IPS-20b (cell line): ENCODE data around the gene MERTK.

Experiments used
- H3K27ac ChIP-seq: one replicate; pipeline ENCODE4 v1.5.1; 2013; ENCODE audit warnings: low read length
- H3K27me3 ChIP-seq: 2 replicates; pipeline ENCODE4 v1.6.1; 2013; ENCODE audit warnings: mild to moderate bottlenecking, low read length, inconsistent platforms; ENCODE audit not compliant: insufficient read depth
- H3K36me3 ChIP-seq: 2 replicates; pipeline ENCODE4 v1.6.1; 2013; ENCODE audit warnings: low read depth, mild to moderate bottlenecking, inconsistent platforms, low read length, moderate library complexity; ENCODE audit not compliant: insufficient read depth
- H3K4me1 ChIP-seq: 2 replicates; pipeline ENCODE4 v1.6.1; 2013; ENCODE audit warnings: mild to moderate bottlenecking, control low read depth, inconsistent platforms, low read length, moderate library complexity; ENCODE audit not compliant: insufficient read depth
- H3K4me3 ChIP-seq: 2 replicates; pipeline ENCODE4 v1.5.1; 2013; ENCODE audit warnings: mild to moderate bottlenecking, low read length, inconsistent platforms
- H3K9ac ChIP-seq: 2 replicates; pipeline ENCODE4 v1.6.1; 2013; ENCODE audit warnings: low read depth, mild to moderate bottlenecking, inconsistent platforms, low read length, moderate library complexity
- H3K9me3 ChIP-seq: 2 replicates; pipeline ENCODE4 v1.6.1; 2013; ENCODE audit warnings: mild to moderate bottlenecking, low read depth, low read length, inconsistent platforms; ENCODE audit not compliant: insufficient read depth

MERTK gene

DNA sequence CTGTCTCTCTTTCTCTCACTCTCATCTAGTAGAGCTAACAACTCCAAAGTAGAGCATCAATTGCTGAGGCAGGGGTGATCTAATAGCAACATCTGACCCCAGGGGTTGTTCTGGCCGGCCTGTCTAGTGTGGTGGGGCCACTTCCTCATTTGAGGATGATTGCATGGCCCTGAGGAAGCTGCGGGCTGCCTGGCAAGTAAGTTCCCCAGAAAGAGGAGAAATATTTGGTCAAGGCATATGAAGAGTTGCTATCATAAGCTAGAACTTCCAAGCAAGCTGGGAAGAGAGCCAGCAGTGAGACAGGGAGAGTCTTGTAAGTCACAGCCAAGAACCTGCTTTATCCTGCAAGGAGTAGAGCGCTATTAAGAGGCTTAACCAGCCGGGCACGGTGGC, 105.8 kb downstream of the MERTK start:
- Histone ChIP-seq H3K4me1 (no peaks in the 10 kb centered on the region), H3K9ac (no peak overlapping the region), H3K36me3 (0 out of 2 replicates have a peak, but pooled peaks cover 12% of the 10 kb centered on the region), H3K9me3 (no peaks in the 10 kb centered on the region), H3K27me3 (no peaks in the 10 kb centered on the region), H3K4me3 (no peak overlapping the region), H3K27ac (no peak overlapping the region)

DNA sequence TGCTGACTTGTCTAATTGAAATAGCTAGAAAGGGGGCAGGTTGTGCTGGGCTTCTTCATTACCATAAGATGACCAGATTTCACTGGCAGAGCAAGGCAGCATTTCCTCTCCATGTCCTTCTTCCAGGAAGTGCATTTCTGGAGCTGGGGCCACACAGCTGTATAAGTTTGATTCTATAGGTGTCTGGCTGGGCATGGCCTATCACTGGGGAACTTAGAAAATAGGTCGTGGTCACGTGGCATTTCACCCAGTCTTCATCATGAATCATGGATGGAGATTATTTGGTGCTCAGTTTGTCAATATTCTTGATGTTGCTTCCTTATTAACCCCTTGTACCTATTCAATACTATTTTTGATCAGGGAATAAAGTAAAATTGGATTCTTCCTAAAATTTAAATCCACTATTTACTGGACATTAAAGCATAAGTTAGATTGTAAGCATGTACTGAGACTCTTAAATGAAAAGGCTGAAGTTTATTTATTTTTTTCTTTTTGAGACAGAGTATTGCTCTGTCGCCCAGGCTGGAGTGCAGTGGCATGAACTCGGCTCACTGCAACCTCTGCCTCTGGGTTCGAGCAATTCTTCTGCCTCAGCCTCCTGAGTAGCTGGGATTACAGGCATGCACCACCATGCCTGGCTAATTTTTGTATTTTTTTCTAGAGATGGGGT, 107.1 kb downstream of the MERTK start:
- no peaks in the 10 kb centered on the region for H3K4me1 ChIP-seq
- no peaks in the 10 kb centered on the region for H3K9me3 ChIP-seq
- H3K27ac ChIP-seq, result no peak overlapping the region
- H3K9ac ChIP-seq, result no peak overlapping the region
- H3K4me3 ChIP-seq, result no peak overlapping the region
- H3K27me3 ChIP-seq, result no peaks in the 10 kb centered on the region
- 0 out of 2 replicates have a peak, but pooled peaks cover 12% of the 10 kb centered on the region for H3K36me3 ChIP-seq

DNA sequence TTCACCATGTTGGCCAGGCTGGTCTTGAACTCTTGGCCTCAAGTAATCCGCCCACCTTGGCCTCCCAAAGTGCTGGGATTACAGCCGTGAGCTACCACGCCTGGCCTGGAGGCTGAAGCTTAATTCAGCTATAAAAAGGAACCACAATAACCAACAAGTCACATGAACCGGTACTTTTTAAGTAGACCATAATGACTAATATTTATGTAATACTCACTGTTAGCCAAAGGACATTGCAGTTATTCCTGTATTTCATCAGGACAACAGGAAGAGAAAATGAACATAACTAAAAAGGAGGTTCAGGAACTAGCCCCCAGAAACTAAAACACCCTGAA, 107.6 kb downstream of the MERTK start:
- no peaks in the 10 kb centered on the region for H3K9me3 ChIP-seq
- no peaks in the 10 kb centered on the region for H3K4me1 ChIP-seq
- no peaks in the 10 kb centered on the region for H3K27me3 ChIP-seq
- H3K27ac ChIP-seq, result no peak overlapping the region
- H3K9ac ChIP-seq, result no peak overlapping the region
- H3K36me3 ChIP-seq, result 0 out of 2 replicates have a peak, but pooled peaks cover 12% of the 10 kb centered on the region
- no peak overlapping the region for H3K4me3 ChIP-seq

DNA sequence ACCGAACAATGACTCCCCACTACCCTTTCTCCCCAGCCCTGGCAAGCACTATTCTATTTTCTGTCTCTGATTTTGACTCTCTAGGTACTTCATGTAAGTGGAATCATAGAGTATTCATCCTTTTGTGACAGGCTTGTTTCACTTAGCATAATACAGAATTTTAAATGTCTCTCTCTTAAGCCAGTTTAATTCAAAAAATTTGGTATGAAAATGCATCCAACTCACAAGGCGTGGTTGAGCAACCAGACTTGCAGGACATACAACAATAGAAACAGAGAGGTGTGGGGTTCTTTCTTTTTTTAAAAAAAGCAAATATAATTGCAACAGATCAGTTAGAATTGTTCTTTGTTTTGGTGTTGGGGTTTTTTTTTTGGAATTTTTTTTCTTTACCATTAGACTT, 109.1 kb downstream of the MERTK start:
- H3K36me3 ChIP-seq, result 0 out of 2 replicates have a peak, but pooled peaks cover 12% of the 10 kb centered on the region

DNA sequence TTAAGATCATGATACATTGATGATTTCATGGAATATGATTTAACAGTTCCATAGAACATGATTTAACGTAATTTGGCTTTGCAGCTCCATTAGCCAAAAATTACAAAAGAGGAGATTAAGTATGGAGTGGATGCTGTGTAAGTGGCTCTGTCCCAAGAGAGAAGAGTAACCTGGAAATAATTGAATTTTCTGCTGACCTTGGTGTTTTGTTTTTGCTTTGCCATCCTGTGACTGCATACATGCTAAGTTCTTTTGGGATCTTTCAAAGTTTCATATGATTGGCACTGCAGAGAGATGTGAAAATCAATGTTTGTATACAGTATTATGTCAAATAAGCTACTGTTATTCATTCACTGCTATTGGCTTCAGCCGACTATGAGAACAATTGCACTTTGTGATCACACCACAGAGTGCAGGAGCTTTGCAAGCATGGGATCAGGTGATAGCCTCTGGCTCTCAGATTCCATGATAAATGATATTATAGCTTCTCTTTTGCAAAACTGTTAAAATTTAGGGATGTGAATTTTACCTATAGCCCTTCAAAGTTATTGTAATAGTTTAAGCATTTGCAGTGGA, 110.6 kb downstream of the MERTK start:
- Histone ChIP-seq H3K4me1 (no peaks in the 10 kb centered on the region), H3K9ac (no peak overlapping the region), H3K36me3 (0 out of 2 replicates have a peak, but pooled peaks cover 12% of the 10 kb centered on the region), H3K9me3 (no peaks in the 10 kb centered on the region), H3K27ac (no peak overlapping the region), H3K4me3 (no peak overlapping the region), H3K27me3 (no peaks in the 10 kb centered on the region)

More for the DNA sequence above, 109.1 kb downstream of the MERTK start:
- H3K4me1 ChIP-seq, result no peaks in the 10 kb centered on the region
- H3K9me3 ChIP-seq, result no peaks in the 10 kb centered on the region
- H3K27ac ChIP-seq, result no peak overlapping the region
- no peak overlapping the region for H3K4me3 ChIP-seq
- H3K9ac ChIP-seq, result no peak overlapping the region
- H3K27me3 ChIP-seq, result no peaks in the 10 kb centered on the region

DNA sequence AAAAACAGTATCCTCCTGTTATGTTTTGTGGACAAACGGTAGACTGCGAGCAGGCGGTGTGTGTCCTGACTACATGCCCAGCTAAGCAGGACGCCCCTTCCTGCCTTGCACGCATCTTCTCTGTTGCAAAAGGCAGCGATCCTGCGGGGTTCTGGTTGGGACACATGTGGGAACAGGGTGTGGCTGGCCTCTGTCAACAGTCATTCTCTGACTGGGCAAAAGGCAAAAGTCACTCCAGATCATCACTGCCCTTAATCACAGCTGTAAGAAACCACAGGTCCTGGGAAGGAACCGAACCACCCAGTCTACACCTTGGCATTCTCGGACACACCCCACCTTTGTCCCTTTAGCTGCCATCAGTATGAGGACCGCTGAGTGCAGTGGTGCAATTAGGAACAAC, 112.3 kb downstream of the MERTK start:
- Histone ChIP-seq H3K27ac (no peak overlapping the region), H3K4me3 (no peak overlapping the region), H3K9me3 (no peaks in the 10 kb centered on the region), H3K4me1 (no peaks in the 10 kb centered on the region), H3K36me3 (0 out of 2 replicates have a peak, but pooled peaks cover 12% of the 10 kb centered on the region), H3K27me3 (no peaks in the 10 kb centered on the region), H3K9ac (no peak overlapping the region)

DNA sequence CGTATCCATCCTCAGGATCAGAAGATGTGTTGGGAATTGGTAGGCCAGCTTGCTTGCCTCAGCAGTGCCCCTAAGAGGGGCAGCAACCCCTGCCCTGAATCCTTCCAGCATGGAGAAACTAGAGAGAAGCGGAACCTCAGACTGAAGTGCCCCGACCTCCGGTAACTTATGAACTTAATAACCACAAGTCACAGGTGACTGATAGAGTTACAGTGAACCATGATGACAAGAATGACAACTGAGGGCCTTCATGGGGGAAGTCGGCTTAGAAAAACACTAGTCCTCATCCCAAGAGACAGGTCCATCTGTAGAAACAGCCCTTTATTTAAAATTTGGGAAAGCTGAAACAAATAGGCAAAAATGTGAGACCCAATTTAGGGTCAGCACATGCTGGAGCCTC, 114.1 kb downstream of the MERTK start:
- Histone ChIP-seq H3K4me3 (no peak overlapping the region), H3K9ac (no peak overlapping the region), H3K4me1 (no peaks in the 10 kb centered on the region), H3K36me3 (0 out of 2 replicates have a peak, but pooled peaks cover 12% of the 10 kb centered on the region), H3K27ac (no peak overlapping the region), H3K27me3 (no peaks in the 10 kb centered on the region), H3K9me3 (no peaks in the 10 kb centered on the region)

DNA sequence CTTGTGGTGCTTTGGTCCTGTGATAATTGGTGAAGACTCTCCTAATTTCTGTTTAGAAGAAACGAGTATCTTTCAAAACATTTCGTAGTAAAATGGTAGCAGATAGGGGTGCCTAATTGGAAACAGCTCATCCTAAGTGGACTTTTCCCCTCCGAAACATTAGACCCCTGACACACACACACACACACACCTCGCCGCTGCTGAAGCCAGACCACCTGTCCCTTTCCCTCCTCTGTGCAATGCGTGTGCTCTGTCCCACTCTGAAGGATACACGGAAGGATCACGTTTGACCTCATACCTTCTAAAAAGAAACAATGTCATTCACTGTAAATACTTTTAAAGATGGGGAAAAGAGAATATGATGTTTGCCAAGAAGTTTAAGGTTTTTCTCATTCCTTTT, 120.4 kb downstream of the MERTK start:
- Histone ChIP-seq H3K27ac (no peak overlapping the region), H3K4me1 (no peaks in the 10 kb centered on the region), H3K27me3 (no peaks in the 10 kb centered on the region), H3K4me3 (no peak overlapping the region), H3K9me3 (no peaks in the 10 kb centered on the region), H3K9ac (no peak overlapping the region), H3K36me3 (no peaks in the 10 kb centered on the region; the same call in 1 of the 2 replicates)

DNA sequence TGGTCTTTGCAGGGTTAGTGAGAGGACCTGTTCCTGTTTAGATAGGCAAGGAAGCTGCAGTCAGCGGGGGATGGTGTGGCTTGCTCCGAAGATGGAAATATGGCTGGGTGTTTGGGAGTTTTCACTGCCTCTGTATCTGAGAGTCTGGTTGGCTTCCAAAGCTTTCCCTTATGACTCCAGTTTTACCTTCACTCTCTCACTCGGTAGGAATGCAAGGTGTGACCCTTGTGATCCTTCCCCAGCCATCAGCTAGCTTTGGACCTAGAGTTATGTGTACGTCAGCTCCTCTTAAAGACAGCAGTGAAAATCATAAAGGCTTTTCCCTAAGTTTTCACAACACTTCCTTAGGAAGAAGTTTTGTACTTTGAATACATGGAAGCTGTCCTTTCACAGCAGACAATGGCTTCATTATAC, 121.2 kb downstream of the MERTK start:
- Histone ChIP-seq H3K9ac (no peak overlapping the region), H3K4me1 (no peaks in the 10 kb centered on the region), H3K9me3 (no peaks in the 10 kb centered on the region), H3K4me3 (no peak overlapping the region), H3K27ac (no peak overlapping the region), H3K36me3 (no peaks in the 10 kb centered on the region; the same call in 1 of the 2 replicates), H3K27me3 (no peaks in the 10 kb centered on the region)

DNA sequence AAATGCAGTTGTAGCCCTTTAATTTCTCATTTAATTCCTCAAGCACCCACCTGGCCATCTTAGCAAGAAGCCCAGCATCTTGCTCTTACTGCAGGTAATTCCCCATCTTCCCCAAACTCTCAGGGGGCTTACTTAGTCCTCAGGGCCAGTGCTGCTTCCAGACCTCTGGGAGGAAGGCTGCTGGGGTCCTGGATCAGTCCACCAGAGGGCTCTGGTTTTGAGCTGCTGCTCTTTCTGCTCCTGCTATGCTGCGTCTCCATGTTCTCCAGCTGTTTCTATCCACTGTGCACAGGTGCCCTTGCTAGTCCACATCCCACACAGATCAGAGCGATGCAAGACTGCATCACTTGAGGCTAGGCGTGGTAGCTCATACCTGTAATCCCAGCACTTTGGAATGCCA, 122.2 kb downstream of the MERTK start:
- no peak overlapping the region for H3K27ac ChIP-seq
- no peak overlapping the region for H3K4me3 ChIP-seq
- no peaks in the 10 kb centered on the region for H3K4me1 ChIP-seq
- H3K9ac ChIP-seq, result no peak overlapping the region
- H3K27me3 ChIP-seq, result no peaks in the 10 kb centered on the region
- H3K9me3 ChIP-seq, result no peaks in the 10 kb centered on the region
- no peaks in the 10 kb centered on the region; the same call in 1 of the 2 replicates for H3K36me3 ChIP-seq

DNA sequence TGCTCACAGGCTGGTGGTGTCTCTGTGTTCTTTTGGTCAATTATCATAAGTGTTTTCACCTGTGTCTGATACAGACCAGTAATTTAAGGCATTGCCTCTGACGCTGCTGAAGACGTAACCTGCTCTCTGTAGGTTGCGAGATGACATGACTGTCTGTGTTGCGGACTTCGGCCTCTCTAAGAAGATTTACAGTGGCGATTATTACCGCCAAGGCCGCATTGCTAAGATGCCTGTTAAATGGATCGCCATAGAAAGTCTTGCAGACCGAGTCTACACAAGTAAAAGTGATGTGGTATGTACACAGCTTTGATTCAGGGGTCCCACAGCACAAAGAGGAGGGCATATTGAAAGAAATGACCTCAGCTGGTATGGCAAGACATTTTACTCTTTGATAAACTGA, 122.9 kb downstream of the MERTK start:
- no peaks in the 10 kb centered on the region; the same call in 1 of the 2 replicates for H3K36me3 ChIP-seq
- no peak overlapping the region for H3K4me3 ChIP-seq
- no peaks in the 10 kb centered on the region for H3K27me3 ChIP-seq
- H3K27ac ChIP-seq, result no peak overlapping the region
- no peaks in the 10 kb centered on the region for H3K4me1 ChIP-seq
- H3K9me3 ChIP-seq, result no peaks in the 10 kb centered on the region
- no peak overlapping the region for H3K9ac ChIP-seq

DNA sequence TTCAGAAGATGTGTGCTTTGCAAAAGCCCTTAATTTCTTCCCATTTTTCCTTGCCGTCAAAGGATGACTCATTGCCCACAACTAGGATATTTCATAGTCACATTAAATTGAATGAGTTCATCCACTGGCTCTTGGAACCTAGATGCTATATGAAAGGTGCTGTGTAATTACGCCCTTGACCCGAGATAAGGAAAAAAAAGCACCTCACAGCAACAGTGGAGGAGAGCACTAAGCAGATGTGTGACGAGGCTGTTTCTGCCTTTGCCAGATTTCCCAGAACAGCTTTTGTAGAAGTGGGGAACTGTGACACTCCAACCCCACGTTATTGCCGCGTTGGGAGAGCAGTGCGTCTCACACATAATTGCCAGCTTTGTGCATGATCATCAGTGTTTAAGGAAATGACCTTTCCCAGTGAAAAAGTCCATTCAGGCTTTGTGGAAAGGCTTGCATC, 123.4 kb downstream of the MERTK start:
- Histone ChIP-seq H3K27me3 (no peaks in the 10 kb centered on the region), H3K36me3 (no peaks in the 10 kb centered on the region; the same call in 1 of the 2 replicates), H3K9ac (no peak overlapping the region), H3K27ac (no peak overlapping the region), H3K4me3 (no peak overlapping the region), H3K9me3 (no peaks in the 10 kb centered on the region), H3K4me1 (no peaks in the 10 kb centered on the region)
